IMR-90 (cell line): ENCODE results near the gene ANKUB1. TPM values are rescaled to one million over a fixed set of nuclear protein-coding genes. Genes with fewer than 3 reads are reported as not detected.

Experiments
- ATAC-seq: fragments of 200-7000 bp; cut with Tn5 transposase; 2 replicates; pipeline ENCODE4 v1.9.1; 2020; ENCODE audit warnings: low read depth, mild to moderate bottlenecking, moderate library complexity
- BruUV-seq: library from RNA; stranded (reverse); fragments of 400-500 nt; replicated peaks from 2 replicates; lab custom pipeline; 2021; lab: Mats Ljungman, UMichigan
- CTCF ChIA-PET: fragments of 300-600 bp; formaldehyde crosslinking; extraction: SDS; loops from one replicate; lab custom pipeline; 2021; ENCODE audit warnings: antibody characterized with exemption; lab: Yijun Ruan, JAX
- POLR2A ChIA-PET: fragments of 300-600 bp; sonication (Branson Sonifier 250); formaldehyde crosslinking; loops from one replicate; lab custom pipeline; 2022; ENCODE audit warnings: antibody characterized with exemption; ENCODE audit not compliant: unreplicated experiment; lab: Charles Lee
- DNase-seq: peaks from one replicate; pipeline ENCODE4 v3.0.0; 2013
- H2AFZ ChIP-seq: replicated peaks from 2 replicates; pipeline ENCODE3; 2013; ENCODE audit warnings: low read length, mild to moderate bottlenecking; ENCODE audit not compliant: poor library complexity
- H2AK5ac ChIP-seq: 2 replicates; pipeline ENCODE4 v1.6.1; 2013; ENCODE audit warnings: low read depth, low read length, inconsistent platforms
- H2AK9ac ChIP-seq: replicated peaks from 2 replicates; pipeline ENCODE3; 2013; ENCODE audit warnings: mild to moderate bottlenecking, low read depth, low read length, moderate library complexity; ENCODE audit not compliant: poor library complexity
- H2BK120ac ChIP-seq: 2 replicates; pipeline ENCODE4 v1.6.1; 2013; ENCODE audit warnings: low read depth, low read length, inconsistent platforms
- H2BK15ac ChIP-seq: 3 replicates; pipeline ENCODE4 v1.6.1; 2013; ENCODE audit warnings: low read depth, low read length, inconsistent platforms
- H2BK20ac ChIP-seq: 2 replicates; pipeline ENCODE4 v1.6.1; 2013; ENCODE audit warnings: low read depth, mild to moderate bottlenecking, inconsistent platforms, low read length, moderate library complexity
- H2BK5ac ChIP-seq: 2 replicates; pipeline ENCODE4 v1.6.1; 2013; ENCODE audit warnings: mild to moderate bottlenecking, low read depth, low read length, inconsistent platforms; ENCODE audit not compliant: poor library complexity, severe bottlenecking
- H3K14ac ChIP-seq: replicated peaks from 2 replicates; pipeline ENCODE4 v1.6.1; 2013; ENCODE audit warnings: low read depth, low read length, inconsistent platforms
- H3K18ac ChIP-seq: 2 replicates; pipeline ENCODE4 v1.6.1; 2013; ENCODE audit warnings: low read depth, low read length, control low read depth
- H3K23ac ChIP-seq: 2 replicates; pipeline ENCODE4 v1.6.1; 2013; ENCODE audit warnings: low read depth, low read length, inconsistent platforms
- H3K27ac ChIP-seq: 2 replicates; pipeline ENCODE4 v1.5.1; 2013; ENCODE audit warnings: mild to moderate bottlenecking, control low read depth, low read length; ENCODE audit not compliant: insufficient read depth
- H3K27me3 ChIP-seq: 2 replicates; pipeline ENCODE4 v1.6.1; 2013; ENCODE audit warnings: low read length; ENCODE audit not compliant: control insufficient read depth, insufficient read depth
- H3K36me3 ChIP-seq: 2 replicates; pipeline ENCODE4 v1.6.1; 2013; ENCODE audit warnings: low read length, mixed read lengths; ENCODE audit not compliant: control insufficient read depth, insufficient read depth
- H3K4ac ChIP-seq: 2 replicates; pipeline ENCODE4 v1.6.1; 2013; ENCODE audit warnings: low read depth, low read length, inconsistent platforms
- H3K4me1 ChIP-seq: 2 replicates; pipeline ENCODE4 v1.6.1; 2013; ENCODE audit warnings: low read length, mixed read lengths; ENCODE audit not compliant: control insufficient read depth, insufficient read depth
- H3K4me2 ChIP-seq: 2 replicates; pipeline ENCODE4 v1.6.1; 2013; ENCODE audit warnings: low read depth, mild to moderate bottlenecking, control low read depth, low read length, moderate library complexity
- H3K4me3 ChIP-seq: 2 replicates; pipeline ENCODE4 v1.5.1; 2013; ENCODE audit warnings: low read depth, mild to moderate bottlenecking, control low read depth, low read length, moderate library complexity; ENCODE audit not compliant: insufficient read depth
- H3K56ac ChIP-seq: 2 replicates; pipeline ENCODE4 v1.6.1; 2013; ENCODE audit warnings: low read length, inconsistent platforms; ENCODE audit not compliant: insufficient read depth; ENCODE audit errors: extremely low read depth
- H3K79me1 ChIP-seq, 2 experiments: 2 replicates each; pipeline ENCODE4 v1.6.1; 2013; ENCODE audit warnings: low read length in 2 of 2, inconsistent platforms in 1 of 2, low read depth in 1 of 2
- H3K9ac ChIP-seq: 2 replicates; pipeline ENCODE4 v1.6.1; 2013; ENCODE audit warnings: low read depth, low read length, control low read depth
- H3K9me1 ChIP-seq: 2 replicates; pipeline ENCODE4 v1.6.1; 2013; ENCODE audit warnings: low read length, inconsistent platforms; ENCODE audit not compliant: insufficient read depth
- H3K9me3 ChIP-seq: 2 replicates; pipeline ENCODE4 v1.6.1; 2013; ENCODE audit warnings: low read length; ENCODE audit not compliant: control insufficient read depth, insufficient read depth
- H4K20me1 ChIP-seq: 2 replicates; pipeline ENCODE4 v1.6.1; 2013; ENCODE audit warnings: low read length, inconsistent platforms; ENCODE audit not compliant: insufficient read depth
- H4K5ac ChIP-seq: 2 replicates; pipeline ENCODE4 v1.6.1; 2013; ENCODE audit warnings: mild to moderate bottlenecking, low read depth, low read length, control low read depth
- H4K8ac ChIP-seq, 2 experiments: 2 replicates each; pipeline ENCODE4 v1.6.1; 2013; ENCODE audit warnings: low read depth in 2 of 2, low read length in 2 of 2, control low read depth in 1 of 2, inconsistent platforms in 1 of 2
- H4K91ac ChIP-seq: 2 replicates; pipeline ENCODE4 v1.6.1; 2013; ENCODE audit warnings: low read depth, low read length, inconsistent platforms; ENCODE audit not compliant: insufficient read depth
- CEBPB ChIP-seq: IDR thresholded peaks from 2 replicates; pipeline ENCODE4 v1.6.1; 2012; ENCODE audit warnings: low read depth, low read length, improper control_type of control experiment
- ELK1 ChIP-seq: fragments of 150-350 bp; IDR thresholded peaks from 2 replicates; pipeline ENCODE4 v1.6.1; 2016; ENCODE audit warnings: low read depth, mild to moderate bottlenecking, low read length, moderate library complexity, borderline replicate concordance
- FOS ChIP-seq: fragments of 150-350 bp; IDR thresholded peaks from 2 replicates; pipeline ENCODE4 v1.6.1; 2016; ENCODE audit warnings: low read depth, low read length
- NFE2L2 ChIP-seq: fragments of 150-350 bp; IDR thresholded peaks from 2 replicates; pipeline ENCODE4 v1.6.1; 2016; ENCODE audit warnings: low read depth, mild to moderate bottlenecking, low read length
- POLR2A ChIP-seq: IDR thresholded peaks from 2 replicates; pipeline ENCODE4 v1.6.1; 2012; ENCODE audit warnings: mild to moderate bottlenecking, low read depth, low read length
- RFX5 ChIP-seq: IDR thresholded peaks from 2 replicates; pipeline ENCODE4 v1.8.0; 2012; ENCODE audit warnings: low read depth, mild to moderate bottlenecking, low read length, moderate library complexity
- SMC3 ChIP-seq: fragments of 150-350 bp; IDR thresholded peaks from 2 replicates; pipeline ENCODE4 v1.6.1; 2016; ENCODE audit warnings: low read depth, mild to moderate bottlenecking, antibody characterized with exemption, low read length, moderate library complexity
- USF2 ChIP-seq: fragments of 150-350 bp; IDR thresholded peaks from 2 replicates; pipeline ENCODE4 v1.6.1; 2017; ENCODE audit warnings: mild to moderate bottlenecking, antibody characterized with exemption, low read length, low read depth
- WGBS, 2 experiments: methylation state at CpG; one replicate each; pipeline versions ENCODE4 v1.1.5 to v1.1.7; 2013; ENCODE audit warnings: missing lambda C conversion rate in 2 of 2; ENCODE audit not compliant: insufficient read length in 1 of 2; ENCODE audit errors: extremely low coverage in 2 of 2; 5-methylcytosine and 5-hydroxymethylcytosine counted together
- dilution Hi-C: fragments of 300-500 bp; cut with HindIII; formaldehyde crosslinking; loops from one replicate; pipeline ENCODE4 v1.14.3; 2018; ENCODE audit warnings: low sequenced_read_pairs; ENCODE audit not compliant: unreplicated experiment
- in situ Hi-C: fragments of 300-500 bp; cut with MboI; formaldehyde crosslinking; loops from 3 replicates; pipeline ENCODE4 v1.14.3; 2019; ENCODE audit warnings: low sequenced_read_pairs, inconsistent platforms, mixed read lengths
- intact Hi-C: fragments of 100-400 bp; cut with micrococcal nuclease; formaldehyde crosslinking; loops from 2 replicates; pipeline ENCODE4 v1.10.0; 2022
- polyA plus RNA-seq, 3 experiments: library from polyadenylated mRNA; depleted of rRNA; stranded (reverse); fragments of >200 nt; gene quantifications; 2 replicates each; pipeline ENCODE4 v1.2.3, GENCODE V29; 2012; ENCODE audit warnings: low replicate concordance in 1 of 3
- total RNA-seq: library from RNA; depleted of rRNA; stranded (reverse); fragments of >200 nt; gene quantifications from 2 replicates; pipeline ENCODE4 v1.2.3, GENCODE V29; 2012

ANKUB1 gene
- total and polyA plus RNA-seq, 2 of the 4 experiments (the other 2 are of a cell fraction): not detected

GRCh38 chr3:149716984-149717383, 75.4 kb downstream of the ANKUB1 start:
- H2AFZ ChIP-seq: peak overlapping the region; percentile 41
- H2BK120ac ChIP-seq: peak overlapping the region; percentile 88; the same call in 1 of the 2 replicates
- no peak overlapping the region for H4K91ac ChIP-seq
- no peak for DNase-seq
- no peak overlapping the region for H3K56ac ChIP-seq
- no peak overlapping the region for H4K5ac ChIP-seq
- no peaks in the 10 kb centered on the region for H3K9me3 ChIP-seq
- no peak overlapping the region for H4K8ac ChIP-seq
- POLR2A ChIA-PET: interaction anchor here (1.3 kb wide), 1 partner anchor 60 kb away, joined by 4 read pairs; no protein-coding TSS in a partner anchor
- no peaks in the 10 kb centered on the region for H3K9me1 ChIP-seq
- H2BK15ac ChIP-seq: no peak overlapping the region; the same call in 2 of the 3 replicates
- no peak overlapping the region for H3K27ac ChIP-seq
- H2BK20ac ChIP-seq: peak overlapping the region; percentile 72; the same call in 1 of the 2 replicates
- H3K4ac ChIP-seq: peak overlapping the region; percentile 84; the same call in 1 of the 2 replicates
- intact Hi-C loops: loop anchor here (1.0 to 2.0 kb wide), 5 partner anchors 58 to 223 kb away; partner anchors contain the start of gene WWTR1
- H3K27me3 ChIP-seq: no peaks in the 10 kb centered on the region
- peak overlapping the region; percentile 92; the same call in 1 of the 2 replicates for H3K14ac ChIP-seq
- H3K4me2 ChIP-seq: no peak overlapping the region
- no peaks in the 10 kb centered on the region; a peak in 1 of 4 replicates for H3K79me1 ChIP-seq
- no peak overlapping the region for H2BK5ac ChIP-seq
- CTCF ChIA-PET: interaction anchor here (0.6 to 2.3 kb wide), 16 partner anchors 10 to 229 kb away, joined by 3 to 17 read pairs (median 4); partner anchors contain the start of gene WWTR1
- in situ Hi-C loops: loop anchor here (5.0 to 25.0 kb wide), 3 partner anchors 205 to 755 kb away; no protein-coding TSS in a partner anchor
- H2AK9ac ChIP-seq: no peak overlapping the region
- H3K9ac ChIP-seq: no peak overlapping the region
- no peak for ATAC-seq
- no peaks in the 10 kb centered on the region for H3K4me1 ChIP-seq
- H2AK5ac ChIP-seq: no peak overlapping the region
- H3K4me3 ChIP-seq: no peak overlapping the region
- no TSS peak for BruUV-seq
- no peaks in the 10 kb centered on the region for H4K20me1 ChIP-seq
- dilution Hi-C loops: no loop called here
- TF ChIP-seq FOS (no peak), RFX5 (no peak), SMC3 (no peak), POLR2A (no peak), NFE2L2 (no peak), USF2 (no peak), ELK1 (no peak), CEBPB (no peak)
- no peak overlapping the region for H3K18ac ChIP-seq
- no peak overlapping the region for H3K23ac ChIP-seq
- no peaks in the 10 kb centered on the region for H3K36me3 ChIP-seq
- no CpG with 5 or more reads among the region's 6 CpGs for WGBS, 2 experiments
